Progenitor cell of endocrine pancreas (in vitro differentiated cells): ENCODE measurements around the gene STKLD1. TPM values are rescaled to one million over a fixed set of nuclear protein-coding genes. Genes with fewer than 3 reads are reported as not detected.

Experiments used
- DNase-seq: peaks from one replicate; pipeline ENCODE4 v3.0.0; 2021; ENCODE audit warnings: low spot score; ENCODE audit not compliant: unreplicated experiment
- H3K27ac Mint-ChIP-seq: 2 replicates; pipeline ENCODE4 v1.8.0; 2021; ENCODE audit warnings: mild to moderate bottlenecking, moderate library complexity, mixed read lengths
- H3K27me3 Mint-ChIP-seq: 2 replicates; pipeline ENCODE4 v1.8.0; 2021; ENCODE audit warnings: mixed read lengths
- H3K36me3 Mint-ChIP-seq: 2 replicates; pipeline ENCODE4 v1.8.0; 2022; ENCODE audit warnings: mixed read lengths; ENCODE audit not compliant: insufficient read depth
- H3K4me1 Mint-ChIP-seq: 2 replicates; pipeline ENCODE4 v1.8.0; 2021; ENCODE audit warnings: low read depth, mixed read lengths
- H3K4me3 Mint-ChIP-seq: 2 replicates; pipeline ENCODE4 v1.8.0; 2021; ENCODE audit warnings: low read depth, mild to moderate bottlenecking, moderate library complexity, mixed read lengths
- H3K9me3 Mint-ChIP-seq: 2 replicates; pipeline ENCODE4 v1.8.0; 2021; ENCODE audit warnings: low read depth, mixed read lengths
- total RNA-seq: library from RNA; stranded (reverse); gene quantifications from 2 replicates; pipeline ENCODE4 v1.2.1, GENCODE V29; 2021
- TF ChIP-seq, protein P1 (sequence below): fragments of 200-600 bp; sonication (generic); IDR thresholded peaks from one replicate; pipeline ENCODE4 v1.5.0; 2021; ENCODE audit warnings: antibody characterized with exemption, mild to moderate bottlenecking; ENCODE audit not compliant: unreplicated experiment

Gene STKLD1
- total RNA-seq, 1 donor from 2014 or later: 4.0 TPM

DNA sequence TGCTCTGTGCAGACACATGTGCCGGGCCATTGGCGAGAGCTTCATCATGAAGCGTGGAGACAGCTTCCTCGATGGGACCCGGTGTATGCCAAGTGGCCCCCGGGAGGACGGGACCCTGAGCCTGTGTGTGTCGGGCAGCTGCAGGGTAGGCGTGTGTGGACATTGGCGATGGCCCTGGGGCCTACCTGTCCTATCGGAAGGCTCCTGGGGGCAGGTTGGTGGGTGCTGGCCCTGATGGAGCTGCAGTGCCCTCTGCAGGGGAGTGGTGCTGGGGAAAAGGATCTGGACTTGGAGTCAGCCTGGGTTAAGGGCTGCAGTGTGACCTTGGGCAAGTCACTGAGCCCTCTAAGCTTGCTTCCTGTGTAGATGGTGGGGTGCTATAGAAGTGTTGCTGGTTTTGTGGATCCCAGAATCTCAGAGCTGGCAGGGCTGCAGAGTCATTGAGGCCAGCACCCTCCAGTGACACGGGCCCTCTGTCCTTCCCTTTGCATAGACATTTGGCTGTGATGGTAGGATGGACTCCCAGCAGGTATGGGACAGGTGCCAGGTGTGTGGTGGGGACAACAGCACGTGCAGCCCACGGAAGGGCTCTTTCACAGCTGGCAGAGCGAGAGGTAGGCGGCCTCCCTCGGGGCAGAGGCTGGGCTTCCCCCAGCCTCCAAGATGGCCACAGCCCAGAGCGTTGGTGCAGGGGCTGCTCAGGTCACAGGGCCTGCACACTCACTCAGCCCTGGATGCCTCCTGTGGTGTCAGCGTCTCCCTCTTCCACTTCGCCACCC lies 61.8 kb downstream of the STKLD1 start:
- H3K4me3 Mint-ChIP-seq: no peak overlapping the region
- H3K27me3 Mint-ChIP-seq: no peaks in the 10 kb centered on the region
- TF ChIP-seq, protein P1, sequence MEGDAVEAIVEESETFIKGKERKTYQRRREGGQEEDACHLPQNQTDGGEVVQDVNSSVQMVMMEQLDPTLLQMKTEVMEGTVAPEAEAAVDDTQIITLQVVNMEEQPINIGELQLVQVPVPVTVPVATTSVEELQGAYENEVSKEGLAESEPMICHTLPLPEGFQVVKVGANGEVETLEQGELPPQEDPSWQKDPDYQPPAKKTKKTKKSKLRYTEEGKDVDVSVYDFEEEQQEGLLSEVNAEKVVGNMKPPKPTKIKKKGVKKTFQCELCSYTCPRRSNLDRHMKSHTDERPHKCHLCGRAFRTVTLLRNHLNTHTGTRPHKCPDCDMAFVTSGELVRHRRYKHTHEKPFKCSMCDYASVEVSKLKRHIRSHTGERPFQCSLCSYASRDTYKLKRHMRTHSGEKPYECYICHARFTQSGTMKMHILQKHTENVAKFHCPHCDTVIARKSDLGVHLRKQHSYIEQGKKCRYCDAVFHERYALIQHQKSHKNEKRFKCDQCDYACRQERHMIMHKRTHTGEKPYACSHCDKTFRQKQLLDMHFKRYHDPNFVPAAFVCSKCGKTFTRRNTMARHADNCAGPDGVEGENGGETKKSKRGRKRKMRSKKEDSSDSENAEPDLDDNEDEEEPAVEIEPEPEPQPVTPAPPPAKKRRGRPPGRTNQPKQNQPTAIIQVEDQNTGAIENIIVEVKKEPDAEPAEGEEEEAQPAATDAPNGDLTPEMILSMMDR: peak; percentile 31
- no peak for DNase-seq
- H3K36me3 Mint-ChIP-seq: no peaks in the 10 kb centered on the region
- H3K27ac Mint-ChIP-seq: no peak overlapping the region
- no peaks in the 10 kb centered on the region for H3K4me1 Mint-ChIP-seq
- H3K9me3 Mint-ChIP-seq: no peaks in the 10 kb centered on the region

GRCh38 chr9:133439337-133439736 lies 63.2 kb downstream of the STKLD1 start:
- no peak for DNase-seq

DNA sequence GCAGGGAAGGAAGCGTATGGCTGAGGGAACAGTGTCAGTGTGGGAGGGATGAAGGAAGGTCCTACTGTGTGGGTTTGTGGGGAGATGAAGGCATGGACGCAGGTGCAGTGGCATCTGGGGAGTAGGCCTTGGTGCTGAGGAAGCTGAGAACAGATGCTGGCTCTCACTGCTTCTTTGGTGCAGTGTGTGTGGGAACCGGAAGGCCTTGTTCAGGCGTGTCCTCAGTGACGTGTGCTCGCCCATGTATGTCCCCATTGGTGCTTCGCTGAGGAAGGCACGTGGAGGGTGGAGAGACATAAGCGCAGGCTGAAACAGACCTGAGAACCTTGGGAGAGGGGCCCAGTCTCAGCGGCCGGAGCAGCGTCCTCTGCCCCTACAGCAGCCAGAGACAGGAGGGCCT lies 64.7 kb downstream of the STKLD1 start:
- DNase-seq: no peak
- Mint-ChIP-seq H3K4me1 (no peaks in the 10 kb centered on the region), H3K27me3 (no peaks in the 10 kb centered on the region), H3K4me3 (no peak overlapping the region), H3K27ac (no peak overlapping the region), H3K36me3 (no peaks in the 10 kb centered on the region), H3K9me3 (no peaks in the 10 kb centered on the region)
- TF ChIP-seq, protein P1: no peak

More at GRCh38 chr9:133439337-133439736, 63.2 kb downstream of the STKLD1 start:
- Mint-ChIP-seq H3K4me3 (no peak overlapping the region), H3K4me1 (no peaks in the 10 kb centered on the region), H3K9me3 (no peaks in the 10 kb centered on the region), H3K27ac (no peak overlapping the region), H3K36me3 (no peaks in the 10 kb centered on the region), H3K27me3 (no peaks in the 10 kb centered on the region)
- TF ChIP-seq, protein P1: no peak

- Mint-ChIP-seq H3K27ac (no peak overlapping the region), H3K9me3 (no peaks in the 10 kb centered on the region), H3K27me3 (peaks cover 6% of the 10 kb centered on the region), H3K4me3 (no peak overlapping the region), H3K36me3 (no peaks in the 10 kb centered on the region), H3K4me1 (no peaks in the 10 kb centered on the region)
- TF ChIP-seq, protein P1: no peak
- no peak for DNase-seq
Measured at GRCh38 chr9:133441571-133441970, 65.4 kb downstream of the STKLD1 start.

DNA sequence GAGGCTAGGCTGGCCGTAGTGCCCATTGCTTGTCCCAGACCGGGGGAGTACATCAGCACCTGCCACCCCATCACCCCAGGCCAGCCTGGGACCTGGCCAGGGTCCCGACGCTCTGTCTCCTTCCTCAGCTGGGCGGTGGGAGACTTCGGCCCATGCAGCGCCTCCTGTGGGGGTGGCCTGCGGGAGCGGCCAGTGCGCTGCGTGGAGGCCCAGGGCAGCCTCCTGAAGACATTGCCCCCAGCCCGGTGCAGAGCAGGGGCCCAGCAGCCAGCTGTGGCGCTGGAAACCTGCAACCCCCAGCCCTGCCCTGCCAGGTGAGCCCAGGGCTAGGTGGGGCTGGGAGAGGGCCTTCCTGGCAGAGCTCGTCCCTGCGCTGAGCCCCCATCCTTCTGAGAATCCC lies 67.1 kb downstream of the STKLD1 start:
- H3K27ac Mint-ChIP-seq: no peak overlapping the region
- H3K4me3 Mint-ChIP-seq: no peak overlapping the region

More for the DNA sequence above, 67.1 kb downstream of the STKLD1 start:
- Mint-ChIP-seq H3K9me3 (no peaks in the 10 kb centered on the region), H3K4me1 (no peaks in the 10 kb centered on the region), H3K36me3 (no peaks in the 10 kb centered on the region), H3K27me3 (peaks cover 7% of the 10 kb centered on the region)
- no peak for DNase-seq
- TF ChIP-seq, protein P1: no peak
